Kidney epithelial cell (primary cell): ENCODE measurements around the gene GSK3A. TPM values are rescaled to one million over a fixed set of nuclear protein-coding genes. Genes with fewer than 3 reads are reported as not detected.

Experiments
- DNase-seq: peaks from one replicate; pipeline ENCODE4 v3.0.0-alpha.2; 2010; ENCODE audit warnings: low read depth
- H3K27me3 ChIP-seq: 2 replicates; pipeline ENCODE4 v1.6.0; 2011; ENCODE audit warnings: low read length; ENCODE audit not compliant: control insufficient read depth, insufficient read depth
- H3K36me3 ChIP-seq: 2 replicates; pipeline ENCODE4 v1.5.1; 2011; ENCODE audit warnings: low read length; ENCODE audit not compliant: control insufficient read depth, insufficient read depth
- H3K4me3 ChIP-seq: 2 replicates; pipeline ENCODE4 v1.5.1; 2011; ENCODE audit warnings: low read depth, mild to moderate bottlenecking, control low read depth, low read length
- total RNA-seq: library from RNA; depleted of rRNA; stranded (reverse); fragments of >200 nt; gene quantifications from 2 replicates; pipeline ENCODE4 v1.2.3, GENCODE V29; 2015
- TF ChIP-seq, protein P1 (sequence below): IDR thresholded peaks from 2 replicates; pipeline ENCODE4 v1.5.1; 2011; ENCODE audit warnings: mild to moderate bottlenecking, moderate library complexity, low read length, control low read depth, inconsistent platforms; ENCODE audit not compliant: insufficient read depth, poor library complexity, severe bottlenecking

The GSK3A gene
- total RNA-seq, result 27.3 and 36.1 TPM in 2 replicates

DNA sequence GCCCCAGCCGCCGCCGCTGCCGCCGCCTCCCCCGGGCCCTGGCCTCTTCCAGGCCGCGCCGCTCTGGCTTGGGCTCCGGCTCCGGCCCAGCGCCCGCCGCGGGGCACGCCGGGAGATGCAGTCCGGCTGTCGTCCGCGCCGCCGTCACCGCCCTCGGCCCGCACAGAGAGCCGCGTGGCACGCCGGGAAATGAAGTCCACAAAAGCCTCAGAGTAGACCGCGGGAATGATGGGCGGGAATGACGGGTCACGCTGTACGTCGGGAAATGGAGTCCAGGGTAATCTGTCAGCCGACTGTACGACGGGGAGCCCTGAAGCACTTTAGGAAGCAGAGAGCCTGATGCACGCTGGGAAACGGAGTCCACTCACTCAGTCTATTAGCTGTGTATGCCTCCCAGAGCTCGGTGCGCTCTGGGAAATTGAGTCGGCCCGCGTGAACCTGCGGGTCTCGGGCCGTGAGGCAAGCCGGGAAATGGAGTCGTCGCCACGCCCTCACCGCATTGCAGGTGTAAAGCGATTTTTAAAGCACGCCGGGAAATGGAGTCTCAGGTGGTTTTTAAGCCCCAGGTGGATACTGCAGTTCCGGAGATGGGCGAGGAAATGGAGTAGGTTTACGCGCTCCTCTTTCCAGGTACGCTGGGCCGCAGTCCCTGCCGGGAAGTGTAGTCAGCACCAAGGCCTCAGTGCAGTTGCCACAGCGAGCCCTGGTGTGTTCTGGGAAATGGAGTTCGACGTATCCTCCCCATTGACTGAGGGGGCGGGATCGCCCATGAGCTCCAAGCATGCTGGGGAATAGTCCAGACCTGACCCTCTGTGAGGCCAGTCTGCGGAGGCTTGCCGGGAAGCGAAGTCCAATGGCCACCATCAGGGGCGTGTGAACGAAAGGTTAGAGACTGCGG, at the start of gene GSK3A:
Gene GSK3A, minus strand, starts transcription at position 91 of the 898 bp plus-strand sequence. CDS start 137 bp downstream, outside the sequence.
- Histone ChIP-seq H3K36me3 (no peaks in the 10 kb centered on the region), H3K27me3 (no peaks in the 10 kb centered on the region), H3K4me3 (peak within 1 kb of the TSS; percentile 75)
- TF ChIP-seq, protein P1, sequence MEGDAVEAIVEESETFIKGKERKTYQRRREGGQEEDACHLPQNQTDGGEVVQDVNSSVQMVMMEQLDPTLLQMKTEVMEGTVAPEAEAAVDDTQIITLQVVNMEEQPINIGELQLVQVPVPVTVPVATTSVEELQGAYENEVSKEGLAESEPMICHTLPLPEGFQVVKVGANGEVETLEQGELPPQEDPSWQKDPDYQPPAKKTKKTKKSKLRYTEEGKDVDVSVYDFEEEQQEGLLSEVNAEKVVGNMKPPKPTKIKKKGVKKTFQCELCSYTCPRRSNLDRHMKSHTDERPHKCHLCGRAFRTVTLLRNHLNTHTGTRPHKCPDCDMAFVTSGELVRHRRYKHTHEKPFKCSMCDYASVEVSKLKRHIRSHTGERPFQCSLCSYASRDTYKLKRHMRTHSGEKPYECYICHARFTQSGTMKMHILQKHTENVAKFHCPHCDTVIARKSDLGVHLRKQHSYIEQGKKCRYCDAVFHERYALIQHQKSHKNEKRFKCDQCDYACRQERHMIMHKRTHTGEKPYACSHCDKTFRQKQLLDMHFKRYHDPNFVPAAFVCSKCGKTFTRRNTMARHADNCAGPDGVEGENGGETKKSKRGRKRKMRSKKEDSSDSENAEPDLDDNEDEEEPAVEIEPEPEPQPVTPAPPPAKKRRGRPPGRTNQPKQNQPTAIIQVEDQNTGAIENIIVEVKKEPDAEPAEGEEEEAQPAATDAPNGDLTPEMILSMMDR, result no peak
- DNase-seq, result peak; percentile 98

DNA sequence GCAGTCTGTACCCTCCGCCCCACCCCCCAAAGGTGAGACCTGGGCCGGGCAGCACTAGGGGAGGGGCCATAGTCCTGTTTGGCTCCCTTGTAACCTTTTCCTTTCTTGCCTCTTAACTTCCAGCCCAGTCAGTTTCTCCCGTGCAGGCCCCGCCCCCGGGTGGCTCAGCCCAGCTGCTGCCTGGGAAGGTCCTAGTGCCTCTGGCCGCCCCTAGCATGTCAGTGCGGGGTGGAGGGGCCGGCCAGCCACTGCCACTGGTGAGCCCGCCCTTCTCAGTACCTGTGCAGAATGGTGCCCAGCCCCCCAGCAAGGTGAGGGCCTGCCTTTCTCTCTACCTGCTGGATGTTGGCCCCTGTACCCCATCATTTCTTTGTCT, 49.0 kb upstream of the GSK3A start:
- DNase-seq, result no peak
- H3K4me3 ChIP-seq, result no peak overlapping the region
- TF ChIP-seq, protein P1, result no peak
- H3K27me3 ChIP-seq, result no peaks in the 10 kb centered on the region
- peaks cover 18% of the 10 kb centered on the region for H3K36me3 ChIP-seq

GRCh38 chr19:42290523-42291434, 48.4 kb upstream of the GSK3A start:
- H3K4me3 ChIP-seq, result no peak overlapping the region
- no peaks in the 10 kb centered on the region for H3K27me3 ChIP-seq
- peaks cover 18% of the 10 kb centered on the region for H3K36me3 ChIP-seq
- no peak for DNase-seq
- TF ChIP-seq, protein P1, result peak; percentile 78

DNA sequence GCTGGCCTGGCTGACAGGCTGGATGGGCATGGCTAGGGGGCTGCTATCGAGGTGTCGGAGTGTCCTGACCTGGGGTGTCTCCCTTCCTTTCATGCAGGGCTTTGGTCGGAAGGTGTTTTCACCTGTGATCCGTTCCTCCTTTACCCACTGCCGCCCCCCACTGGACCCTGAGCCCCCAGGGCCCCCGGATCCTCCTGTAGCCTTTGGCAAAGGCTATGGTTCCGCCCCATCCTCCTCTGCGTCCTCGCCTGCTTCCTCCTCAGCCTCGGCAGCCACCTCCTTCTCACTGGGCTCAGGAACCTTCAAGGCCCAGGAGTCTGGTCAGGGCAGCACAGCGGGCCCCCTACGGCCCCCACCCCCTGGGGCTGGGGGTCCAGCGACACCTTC, 47.7 kb upstream of the GSK3A start:
- DNase-seq, result no peak
- TF ChIP-seq, protein P1, result no peak
- Histone ChIP-seq H3K36me3 (peaks cover 18% of the 10 kb centered on the region), H3K4me3 (no peak overlapping the region), H3K27me3 (no peaks in the 10 kb centered on the region)

DNA sequence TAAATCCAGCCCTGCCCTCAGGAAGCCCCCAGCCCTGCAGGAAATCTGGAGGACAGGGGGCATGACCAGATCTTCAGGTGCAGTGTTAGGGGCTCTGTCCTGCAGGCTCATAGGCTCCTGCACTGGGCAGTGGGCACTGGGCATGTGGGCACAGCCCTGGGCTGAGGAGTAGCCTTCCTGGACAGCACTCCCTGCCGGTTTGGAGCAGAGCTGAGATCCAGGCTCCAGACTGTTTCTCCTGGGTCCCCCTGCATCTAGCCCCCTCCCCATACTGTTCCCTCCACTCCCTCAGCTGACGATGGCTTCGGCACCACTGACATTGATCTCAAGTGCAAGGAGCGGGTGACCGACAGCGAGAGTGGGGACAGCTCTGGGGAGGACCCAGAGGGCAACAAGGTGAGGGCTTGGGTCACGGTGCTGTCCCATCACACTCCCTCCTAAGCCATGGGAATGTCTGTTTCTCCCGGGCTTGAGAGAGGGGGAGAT, 47.2 kb upstream of the GSK3A start:
- Histone ChIP-seq H3K36me3 (peaks cover 18% of the 10 kb centered on the region), H3K4me3 (no peak overlapping the region), H3K27me3 (no peaks in the 10 kb centered on the region)
- no peak for DNase-seq
- TF ChIP-seq, protein P1, result no peak
